Measurements from ENCODE around the gene LDHD. TPM values are rescaled to one million over a fixed set of nuclear protein-coding genes. Genes with fewer than 3 reads are reported as not detected.

Gene LDHD
- total and polyA plus RNA-seq, 2 of the 13 experiments (the other 11 are each of a cell fraction or from before 2014, with no cell fraction given): 9.1 to 9.8 TPM

DNA sequence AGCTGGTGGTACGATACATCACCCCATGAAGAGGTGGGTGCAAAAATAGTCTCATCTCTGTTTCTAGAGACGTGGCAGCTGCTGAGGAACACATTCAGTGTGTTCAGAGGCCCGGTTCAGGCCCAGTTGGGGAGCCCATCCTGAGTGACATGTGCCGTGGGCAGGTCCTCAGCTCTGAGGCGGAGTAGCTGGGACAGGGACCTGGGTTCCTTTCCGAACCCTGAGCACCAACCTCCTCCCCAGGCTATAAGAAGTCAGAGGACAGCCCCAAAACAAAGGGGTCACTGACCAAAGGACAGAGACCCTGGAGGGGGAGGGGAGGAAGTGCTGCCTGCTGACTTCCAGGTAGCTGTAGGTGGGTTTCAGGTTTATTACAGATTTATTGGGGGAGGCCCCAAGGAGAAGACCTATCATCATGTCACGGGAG lies 5.1 kb downstream of the LDHD start (continued):
- TF ChIP-seq, protein P1, sequence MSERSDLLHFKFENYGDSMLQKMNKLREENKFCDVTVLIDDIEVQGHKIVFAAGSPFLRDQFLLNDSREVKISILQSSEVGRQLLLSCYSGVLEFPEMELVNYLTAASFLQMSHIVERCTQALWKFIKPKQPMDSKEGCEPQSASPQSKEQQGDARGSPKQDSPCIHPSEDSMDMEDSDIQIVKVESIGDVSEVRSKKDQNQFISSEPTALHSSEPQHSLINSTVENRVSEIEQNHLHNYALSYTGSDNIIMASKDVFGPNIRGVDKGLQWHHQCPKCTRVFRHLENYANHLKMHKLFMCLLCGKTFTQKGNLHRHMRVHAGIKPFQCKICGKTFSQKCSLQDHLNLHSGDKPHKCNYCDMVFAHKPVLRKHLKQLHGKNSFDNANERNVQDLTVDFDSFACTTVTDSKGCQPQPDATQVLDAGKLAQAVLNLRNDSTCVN (CRISPR knock-in tag; IDR thresholded peaks at IDR 0.05; ENCODE audit: borderline replicate concordance): no peak
- TF ChIP-seq TBX3 (IDR thresholded peaks at IDR 0.05; ENCODE audit: borderline replicate concordance) (no peak), TCF12 (IDR thresholded peaks at IDR 0.05) (no peak), TCF12 (CRISPR knock-in tag; IDR thresholded peaks at IDR 0.05) (no peak), POLR2AphosphoS5 (IDR thresholded peaks at IDR 0.05; ENCODE audit: low read depth, low read length) (peak; percentile 7; the same call in 1 of the 2 replicates), RFXAP (CRISPR knock-in tag; IDR thresholded peaks at IDR 0.05; ENCODE audit: borderline replicate concordance) (0 out of 2 replicates have a peak, but pooled peaks have one; percentile 4), SOX6 (IDR thresholded peaks at IDR 0.05) (no peak), SOX6 (CRISPR knock-in tag; IDR thresholded peaks at IDR 0.05) (no peak), NCOA2 (CRISPR knock-in tag; IDR thresholded peaks at IDR 0.05) (no peak), ELF1 (CRISPR knock-in tag; IDR thresholded peaks at IDR 0.05) (no peak), ZFP82 (CRISPR knock-in tag; IDR thresholded peaks at IDR 0.05; ENCODE audit: borderline replicate concordance) (0 out of 2 replicates have a peak, but pooled peaks have one; percentile 6), HDAC6 (IDR thresholded peaks at IDR 0.05; ENCODE audit: low read depth, low read length) (no peak), ZFAT (CRISPR knock-in tag; conservative IDR thresholded peaks at IDR 0.05) (no peak), ZSCAN9 (CRISPR knock-in tag; IDR thresholded peaks at IDR 0.05; ENCODE audit: borderline replicate concordance) (no peak), ZNF430 (CRISPR knock-in tag; IDR thresholded peaks at IDR 0.05) (peak; percentile 55; the same call in 1 of the 2 replicates), PPARG (CRISPR knock-in tag; conservative IDR thresholded peaks at IDR 0.05) (0 out of 2 replicates have a peak, but pooled peaks have one; percentile 1), ZNF251 (CRISPR knock-in tag; IDR thresholded peaks at IDR 0.05) (no peak)
- TF ChIP-seq, protein P2, sequence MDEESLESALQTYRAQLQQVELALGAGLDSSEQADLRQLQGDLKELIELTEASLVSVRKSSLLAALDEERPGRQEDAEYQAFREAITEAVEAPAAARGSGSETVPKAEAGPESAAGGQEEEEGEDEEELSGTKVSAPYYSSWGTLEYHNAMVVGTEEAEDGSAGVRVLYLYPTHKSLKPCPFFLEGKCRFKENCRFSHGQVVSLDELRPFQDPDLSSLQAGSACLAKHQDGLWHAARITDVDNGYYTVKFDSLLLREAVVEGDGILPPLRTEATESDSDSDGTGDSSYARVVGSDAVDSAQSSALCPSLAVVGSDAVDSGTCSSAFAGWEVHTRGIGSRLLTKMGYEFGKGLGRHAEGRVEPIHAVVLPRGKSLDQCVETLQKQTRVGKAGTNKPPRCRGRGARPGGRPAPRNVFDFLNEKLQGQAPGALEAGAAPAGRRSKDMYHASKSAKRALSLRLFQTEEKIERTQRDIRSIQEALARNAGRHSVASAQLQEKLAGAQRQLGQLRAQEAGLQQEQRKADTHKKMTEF (CRISPR knock-in tag; IDR thresholded peaks at IDR 0.05): no peak
- TF ChIP-seq, protein P3, sequence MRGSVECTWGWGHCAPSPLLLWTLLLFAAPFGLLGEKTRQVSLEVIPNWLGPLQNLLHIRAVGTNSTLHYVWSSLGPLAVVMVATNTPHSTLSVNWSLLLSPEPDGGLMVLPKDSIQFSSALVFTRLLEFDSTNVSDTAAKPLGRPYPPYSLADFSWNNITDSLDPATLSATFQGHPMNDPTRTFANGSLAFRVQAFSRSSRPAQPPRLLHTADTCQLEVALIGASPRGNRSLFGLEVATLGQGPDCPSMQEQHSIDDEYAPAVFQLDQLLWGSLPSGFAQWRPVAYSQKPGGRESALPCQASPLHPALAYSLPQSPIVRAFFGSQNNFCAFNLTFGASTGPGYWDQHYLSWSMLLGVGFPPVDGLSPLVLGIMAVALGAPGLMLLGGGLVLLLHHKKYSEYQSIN (CRISPR knock-in tag; IDR thresholded peaks at IDR 0.05; ENCODE audit: borderline replicate concordance): no peak
- TF ChIP-seq, protein P4, sequence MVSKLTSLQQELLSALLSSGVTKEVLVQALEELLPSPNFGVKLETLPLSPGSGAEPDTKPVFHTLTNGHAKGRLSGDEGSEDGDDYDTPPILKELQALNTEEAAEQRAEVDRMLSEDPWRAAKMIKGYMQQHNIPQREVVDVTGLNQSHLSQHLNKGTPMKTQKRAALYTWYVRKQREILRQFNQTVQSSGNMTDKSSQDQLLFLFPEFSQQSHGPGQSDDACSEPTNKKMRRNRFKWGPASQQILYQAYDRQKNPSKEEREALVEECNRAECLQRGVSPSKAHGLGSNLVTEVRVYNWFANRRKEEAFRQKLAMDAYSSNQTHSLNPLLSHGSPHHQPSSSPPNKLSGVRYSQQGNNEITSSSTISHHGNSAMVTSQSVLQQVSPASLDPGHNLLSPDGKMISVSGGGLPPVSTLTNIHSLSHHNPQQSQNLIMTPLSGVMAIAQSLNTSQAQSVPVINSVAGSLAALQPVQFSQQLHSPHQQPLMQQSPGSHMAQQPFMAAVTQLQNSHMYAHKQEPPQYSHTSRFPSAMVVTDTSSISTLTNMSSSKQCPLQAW (CRISPR knock-in tag; IDR thresholded peaks at IDR 0.05): no peak; the same call in 1 of the 2 replicates
- TF ChIP-seq, protein P5, sequence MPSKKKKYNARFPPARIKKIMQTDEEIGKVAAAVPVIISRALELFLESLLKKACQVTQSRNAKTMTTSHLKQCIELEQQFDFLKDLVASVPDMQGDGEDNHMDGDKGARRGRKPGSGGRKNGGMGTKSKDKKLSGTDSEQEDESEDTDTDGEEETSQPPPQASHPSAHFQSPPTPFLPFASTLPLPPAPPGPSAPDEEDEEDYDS (CRISPR knock-in tag; IDR thresholded peaks at IDR 0.05): peak; percentile 4; the same call in 1 of the 2 replicates
